MCF 10A (cell line): ENCODE results near the gene KRTAP9-6. TPM values are rescaled to one million over a fixed set of nuclear protein-coding genes. Genes with fewer than 3 reads are reported as not detected.
"Not testable (repeated sequence)": the region's sequence is repeated elsewhere in the genome, so short reads cannot be mapped to it uniquely, and the experiment has no call there.

Experiments
- BruUV-seq: library from RNA; stranded (reverse); fragments of 400-500 nt; replicated peaks from 2 replicates; lab custom pipeline; 2021; lab: Mats Ljungman, UMichigan
- CTCF ChIA-PET: fragments of 300-600 bp; sonication (Branson Sonifier 250); formaldehyde crosslinking; extraction: SDS; loops from one replicate; lab custom pipeline; 2021; ENCODE audit warnings: antibody characterized with exemption, inconsistent platforms; lab: Yijun Ruan, JAX
- POLR2A ChIA-PET: fragments of 300-600, 350-650 bp; sonication (Branson Sonifier 250); formaldehyde crosslinking; extraction: SDS; loops from one replicate; lab custom pipeline; 2020; ENCODE audit warnings: antibody characterized with exemption, inconsistent platforms; lab: Yijun Ruan, JAX
- DNase-seq: peaks from one replicate; pipeline ENCODE4 v3.0.0-alpha.2; 2018; ENCODE audit not compliant: unreplicated experiment
- H3K27ac Mint-ChIP-seq: one replicate; pipeline ENCODE4 v1.8.0; 2022; ENCODE audit warnings: mild to moderate bottlenecking, low read depth, mixed read lengths; ENCODE audit not compliant: unreplicated experiment
- H3K27me3 Mint-ChIP-seq: one replicate; pipeline ENCODE4 v1.8.0; 2022; ENCODE audit warnings: mixed read lengths; ENCODE audit not compliant: insufficient read depth, unreplicated experiment
- H3K36me3 Mint-ChIP-seq: one replicate; pipeline ENCODE4 v1.8.0; 2022; ENCODE audit warnings: mild to moderate bottlenecking, moderate library complexity, mixed read lengths; ENCODE audit not compliant: insufficient read depth, unreplicated experiment
- H3K4me1 Mint-ChIP-seq: one replicate; pipeline ENCODE4 v1.8.0; 2022; ENCODE audit warnings: mixed read lengths; ENCODE audit not compliant: insufficient read depth, unreplicated experiment
- H3K4me3 Mint-ChIP-seq: one replicate; pipeline ENCODE4 v1.8.0; 2022; ENCODE audit warnings: mild to moderate bottlenecking, moderate library complexity, mixed read lengths; ENCODE audit not compliant: unreplicated experiment
- H3K9me3 Mint-ChIP-seq: one replicate; pipeline ENCODE4 v1.8.0; 2022; ENCODE audit warnings: mixed read lengths; ENCODE audit not compliant: unreplicated experiment
- CTCF ChIP-seq: fragments of 200-600 bp; IDR thresholded peaks from one replicate; pipeline ENCODE4 v1.8.0; 2022; ENCODE audit warnings: antibody characterized with exemption, mild to moderate bottlenecking; ENCODE audit not compliant: unreplicated experiment
- intact Hi-C: fragments of 100-400 bp; cut with micrococcal nuclease; formaldehyde crosslinking; loops from 2 replicates; pipeline ENCODE4 v1.14.1; 2022
- total RNA-seq: library from RNA; stranded (reverse); gene quantifications from 2 replicates; pipeline ENCODE4 v1.2.3, GENCODE V29; 2022

The KRTAP9-6 gene
- total RNA-seq, 1 experiment from 2014 or later = not detected

DNA sequence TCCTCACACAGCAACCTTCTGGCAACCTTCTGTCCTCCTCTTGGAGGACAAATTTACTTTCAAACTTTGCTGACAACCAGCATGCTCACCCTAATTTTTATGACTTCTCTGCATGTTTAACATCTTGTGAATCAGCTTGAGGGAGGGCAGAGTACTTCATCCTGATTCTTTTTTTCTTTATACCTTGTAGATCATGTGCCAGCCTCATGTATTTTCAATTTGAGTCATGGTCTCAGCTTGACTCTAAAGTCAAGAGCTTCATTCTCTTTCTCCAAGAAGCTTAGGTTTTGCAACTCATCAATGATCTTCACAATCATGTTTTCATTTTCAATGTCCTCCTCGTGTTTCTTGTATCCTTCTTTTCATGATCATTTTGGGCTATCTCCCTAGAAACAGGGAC lies 6.7 kb downstream of the KRTAP9-6 start:
- Mint-ChIP-seq H3K9me3 (no peaks in the 10 kb centered on the region), H3K4me1 (no peaks in the 10 kb centered on the region), H3K27ac (no peak overlapping the region), H3K4me3 (no peak overlapping the region), H3K36me3 (no peaks in the 10 kb centered on the region), H3K27me3 (peaks cover 15% of the 10 kb centered on the region)
- DNase-seq = no peak
- ChIA-PET CTCF (no interaction called here), POLR2A (no interaction called here)
- intact Hi-C loops = no loop called here
- no peak for TF ChIP-seq CTCF
- no TSS peak for BruUV-seq

DNA sequence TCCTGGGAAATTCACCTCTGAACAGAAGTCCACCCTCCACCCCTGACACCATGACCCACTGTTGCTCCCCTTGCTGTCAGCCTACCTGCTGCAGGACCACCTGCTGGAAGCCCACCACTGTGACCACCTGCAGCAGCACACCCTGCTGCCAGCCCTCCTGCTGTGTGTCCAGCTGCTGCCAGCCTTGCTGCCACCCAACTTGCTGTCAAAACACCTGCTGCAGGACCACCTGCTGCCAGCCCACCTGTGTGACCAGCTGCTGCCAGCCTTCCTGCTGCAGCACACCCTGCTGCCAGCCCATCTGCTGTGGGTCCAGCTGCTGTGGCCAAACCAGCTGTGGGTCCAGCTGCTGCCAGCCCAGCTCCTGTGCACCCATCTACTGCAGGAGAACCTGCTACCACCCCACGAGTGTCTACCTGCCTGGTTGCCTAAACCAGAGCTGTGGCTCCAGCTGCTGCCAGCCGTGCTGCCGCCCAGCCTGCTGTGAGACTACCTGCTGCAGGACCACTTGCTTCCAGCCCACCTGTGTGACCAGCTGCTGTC lies 10.5 kb downstream of the KRTAP9-6 start, which contains the start of gene KRTAP9-7:
KRTAP9-7 (plus strand) TSS at position 51 of the 543 bp plus-strand sequence; CDS start at position 51, 0 bp downstream.
- peaks cover 54% of the 10 kb centered on the region for H3K27me3 Mint-ChIP-seq
- DNase-seq, H3K9me3 Mint-ChIP-seq, BruUV-seq, H3K4me3 Mint-ChIP-seq, intact Hi-C loops, H3K4me1 Mint-ChIP-seq, H3K27ac Mint-ChIP-seq, H3K36me3 Mint-ChIP-seq: not testable (repeated sequence)
- ChIA-PET CTCF (interaction anchor here (0.7 kb wide), 1 partner anchor 86 kb away, joined by 3 read pairs; no protein-coding TSS in a partner anchor), POLR2A (interaction anchor here (1.2 kb wide), 1 partner anchor 104 kb away, joined by 3 read pairs; no protein-coding TSS in a partner anchor)

- POLR2A ChIA-PET = no interaction called here
- CTCF ChIA-PET = no interaction called here
- intact Hi-C loops = no loop called here
- TF ChIP-seq CTCF = no peak
- H3K27me3 Mint-ChIP-seq = peaks cover 76% of the 10 kb centered on the region
- H3K4me1 Mint-ChIP-seq = no peaks in the 10 kb centered on the region
- DNase-seq = no peak
- H3K27ac Mint-ChIP-seq = no peak overlapping the region
- no peaks in the 10 kb centered on the region for H3K9me3 Mint-ChIP-seq
- BruUV-seq = no TSS peak
- H3K4me3 Mint-ChIP-seq = no peak overlapping the region
- H3K36me3 Mint-ChIP-seq = no peaks in the 10 kb centered on the region
Observed at GRCh38 chr17:41278176-41278955, 13.2 kb downstream of the KRTAP9-6 start.

GRCh38 chr17:41284043-41284442 lies 18.9 kb downstream of the KRTAP9-6 start:
- no peak for TF ChIP-seq CTCF
- ChIA-PET POLR2A (no interaction called here), CTCF (interaction anchor here (0.6 to 0.7 kb wide), 2 partner anchors 166 to 208 kb away, joined by 3 read pairs; no protein-coding TSS in a partner anchor)
- no TSS peak for BruUV-seq
- intact Hi-C loops = no loop called here
- Mint-ChIP-seq H3K4me3 (no peak overlapping the region), H3K4me1 (no peaks in the 10 kb centered on the region), H3K9me3 (no peaks in the 10 kb centered on the region), H3K27ac (no peak overlapping the region), H3K36me3 (no peaks in the 10 kb centered on the region), H3K27me3 (peaks cover 46% of the 10 kb centered on the region)
- no peak for DNase-seq
